SHP77 treated with DMSO at 0.1 percent for 48 hours (cell line): ENCODE data around the gene KIF26B.
"Not testable (repeated sequence)": the region's sequence is repeated elsewhere in the genome, so short reads cannot be mapped to it uniquely, and the experiment has no call there.

Source experiments
- DNase-seq: peaks from one replicate; lab custom pipeline; 2025; lab: John Stamatoyannopoulos, UW

KIF26B gene

GRCh38 chr1:245388687-245389086 is 233.9 kb downstream of the KIF26B start:
- DNase-seq, result no peak

DNA sequence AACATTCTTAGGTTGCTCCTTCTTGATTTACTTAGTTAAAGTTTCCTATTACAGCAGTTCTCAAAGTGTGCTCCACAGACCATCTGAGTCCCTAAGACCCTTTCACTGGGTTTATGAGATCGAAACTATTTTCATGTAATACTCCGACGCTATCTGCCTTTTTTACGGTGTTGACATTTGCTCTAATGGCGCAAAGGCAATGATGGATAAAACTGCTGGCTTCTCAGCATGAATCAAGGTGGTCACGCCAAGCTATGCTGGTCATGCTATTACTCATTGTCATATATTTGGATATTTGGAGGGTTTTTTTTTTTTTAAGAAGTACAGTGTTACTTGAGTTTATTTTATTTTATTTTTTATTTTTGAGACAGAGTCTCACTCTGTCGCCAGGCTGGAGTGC is 235.1 kb downstream of the KIF26B start:
- no peak for DNase-seq

GRCh38 chr1:245390975-245391374 is 236.2 kb downstream of the KIF26B start:
- DNase-seq, result no peak

- DNase-seq, result no peak
Measured at GRCh38 chr1:245393694-245394093, 238.9 kb downstream of the KIF26B start.

DNA sequence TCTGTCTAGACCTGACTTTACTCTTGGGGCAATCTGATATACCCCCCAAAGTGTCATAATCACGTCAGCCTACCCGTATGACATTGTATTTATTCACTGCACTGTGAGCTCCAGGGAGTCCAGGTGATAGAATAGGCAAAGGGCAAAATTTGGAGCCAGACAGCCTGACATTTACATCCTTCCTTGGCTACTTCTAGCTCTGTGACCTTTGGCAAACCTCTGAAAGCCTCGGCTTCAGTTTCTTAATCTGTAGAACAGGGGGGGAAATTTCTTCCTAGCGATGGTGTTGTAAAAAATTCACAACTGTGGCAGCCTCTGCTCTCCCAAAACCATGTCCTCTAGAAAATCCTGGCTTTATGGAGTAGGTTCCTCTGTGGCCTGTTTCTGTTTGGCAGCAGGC is 240.9 kb downstream of the KIF26B start:
- no peak for DNase-seq

- DNase-seq, result no peak
Measured at GRCh38 chr1:245396615-245397014, 241.8 kb downstream of the KIF26B start.

- no peak for DNase-seq
Measured at GRCh38 chr1:245397771-245398170, 243.0 kb downstream of the KIF26B start.

DNA sequence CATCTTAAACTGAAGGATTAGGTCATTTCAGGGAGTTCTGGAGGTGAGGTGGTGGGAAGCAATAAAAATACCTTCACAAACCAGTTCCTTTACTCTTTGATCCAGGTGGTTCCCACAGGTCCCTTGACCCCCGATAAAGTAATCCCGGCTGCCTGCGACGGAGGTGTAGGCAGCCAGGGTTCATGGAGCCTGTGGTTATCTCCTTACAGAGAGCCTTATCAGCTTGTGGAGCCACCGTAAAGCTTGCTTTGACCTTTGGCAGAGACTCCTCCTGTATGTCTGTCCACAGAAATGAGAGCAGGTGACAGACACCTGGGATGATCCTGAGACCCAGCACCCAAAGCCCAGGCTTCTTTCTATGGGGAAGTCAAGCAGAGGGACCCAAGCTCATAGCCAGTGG is 243.4 kb downstream of the KIF26B start:
- DNase-seq, result no peak

DNA sequence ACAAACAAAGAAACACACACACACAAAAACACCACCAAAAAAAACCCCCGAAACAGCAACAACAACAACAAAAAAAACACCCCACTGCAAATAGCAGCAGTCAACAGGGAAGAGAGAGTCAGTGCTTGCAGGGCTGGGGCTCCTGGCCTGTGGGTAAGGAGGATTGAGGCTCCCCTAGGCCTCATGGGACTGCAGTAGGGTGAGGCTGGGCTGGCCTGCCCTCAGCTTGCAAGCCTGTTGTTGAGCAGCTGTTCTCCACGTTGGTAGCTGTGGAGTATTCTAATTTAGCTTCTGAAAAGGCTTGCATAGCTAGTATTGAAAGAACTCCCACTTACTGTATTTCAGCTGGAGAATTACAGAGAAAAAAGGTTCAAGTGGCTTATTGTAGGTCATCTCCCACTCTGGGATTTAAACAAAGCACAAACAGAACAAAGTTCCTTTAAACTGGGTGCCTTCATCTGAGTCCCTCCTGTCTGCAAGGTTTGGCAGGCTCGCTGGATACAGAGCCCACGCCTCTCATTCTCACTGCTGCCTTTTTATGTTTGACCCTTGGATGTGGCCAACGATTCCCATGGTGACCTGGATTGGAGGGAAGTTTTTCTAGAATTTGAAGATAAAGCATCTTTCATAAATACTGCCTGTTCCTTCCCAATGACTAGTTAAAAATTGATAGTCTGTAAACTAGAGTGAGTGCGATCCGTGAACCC is 247.2 kb downstream of the KIF26B start:
- no peak for DNase-seq

DNA sequence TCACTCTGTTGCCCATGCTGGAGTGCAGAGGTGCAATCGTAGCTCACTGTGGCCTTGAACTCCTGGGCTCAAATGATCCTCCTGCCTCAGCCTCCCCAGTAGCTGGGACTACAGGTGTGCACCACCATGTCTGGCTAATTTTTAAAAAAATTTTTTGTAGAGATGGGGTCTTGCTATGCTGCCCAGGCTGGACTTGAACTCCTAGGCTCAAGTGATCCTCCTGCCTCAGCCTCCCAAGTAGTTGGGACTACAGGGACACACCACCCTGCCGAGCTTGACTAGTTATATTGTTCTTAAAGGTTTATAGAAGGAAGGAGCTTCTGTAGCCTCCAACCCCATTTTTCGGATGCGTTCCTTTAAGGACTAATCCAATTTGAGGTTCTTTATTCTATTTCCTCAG is 248.2 kb downstream of the KIF26B start:
- DNase-seq, result not testable (repeated sequence)

GRCh38 chr1:245404527-245404926 is 249.7 kb downstream of the KIF26B start:
- no peak for DNase-seq

DNA sequence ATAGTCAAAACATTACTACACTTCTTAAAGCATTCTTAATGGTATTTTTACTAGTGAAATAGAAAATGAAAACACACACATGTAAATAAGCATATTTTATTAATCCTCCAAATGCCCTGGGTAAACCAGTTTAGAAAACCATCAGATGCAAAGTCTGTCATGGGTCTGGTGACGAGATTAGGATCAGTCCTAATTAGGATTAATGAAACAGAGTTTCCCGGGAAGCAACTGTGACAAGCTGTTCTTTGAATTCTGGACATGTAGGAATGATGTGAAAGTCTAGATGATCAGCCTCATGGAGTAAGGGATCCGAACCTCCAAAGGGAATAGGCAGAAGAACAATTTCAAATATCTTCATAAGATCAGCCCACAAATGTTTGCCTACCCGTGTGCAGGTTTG is 250.2 kb downstream of the KIF26B start:
- DNase-seq, result no peak

GRCh38 chr1:245406426-245406825 is 251.6 kb downstream of the KIF26B start:
- no peak for DNase-seq

GRCh38 chr1:245407983-245408382 is 253.2 kb downstream of the KIF26B start:
- no peak for DNase-seq

DNA sequence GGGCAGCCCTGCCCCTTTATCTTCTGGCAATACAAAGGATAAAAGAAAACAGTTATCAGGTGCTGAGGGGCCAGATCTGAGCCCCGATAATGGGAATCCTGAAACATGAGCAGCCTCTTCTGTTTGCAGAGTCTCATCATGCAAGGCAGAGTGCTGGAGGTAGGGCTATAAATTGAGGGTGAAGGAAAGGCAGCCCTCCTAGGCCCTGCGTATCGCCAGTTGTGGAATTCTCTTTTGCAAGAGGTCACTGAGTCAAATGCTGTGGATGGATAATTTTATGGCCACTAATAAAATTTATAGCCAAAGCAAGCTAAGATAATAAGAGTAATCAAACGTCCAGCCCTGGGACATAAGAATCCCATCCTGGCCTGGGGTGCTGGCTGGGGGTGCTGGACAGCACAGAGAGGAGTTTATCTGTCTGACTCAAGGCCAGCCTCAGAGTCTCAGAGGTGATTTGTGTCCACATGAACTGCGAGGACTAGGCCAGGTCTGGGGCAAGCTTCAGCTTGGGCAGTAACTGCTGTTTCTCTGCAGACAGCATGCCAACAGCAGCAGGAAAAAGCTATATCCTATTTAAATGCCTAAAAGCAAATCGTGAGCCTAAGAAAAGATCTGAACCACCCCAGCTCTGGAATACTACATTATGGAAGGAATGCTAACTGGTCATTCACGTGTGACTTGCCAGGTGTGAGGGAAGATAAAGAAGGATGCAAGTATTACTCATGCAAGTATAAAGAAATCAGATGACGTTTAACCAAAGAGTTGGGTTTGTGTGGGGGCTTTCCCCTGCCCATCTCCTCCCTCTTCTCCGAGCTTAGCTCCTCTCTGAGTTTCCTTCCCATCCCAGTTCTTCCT is 254.8 kb downstream of the KIF26B start:
- no peak for DNase-seq

GRCh38 chr1:245411245-245412036 is 256.7 kb downstream of the KIF26B start:
- no peak for DNase-seq

DNA sequence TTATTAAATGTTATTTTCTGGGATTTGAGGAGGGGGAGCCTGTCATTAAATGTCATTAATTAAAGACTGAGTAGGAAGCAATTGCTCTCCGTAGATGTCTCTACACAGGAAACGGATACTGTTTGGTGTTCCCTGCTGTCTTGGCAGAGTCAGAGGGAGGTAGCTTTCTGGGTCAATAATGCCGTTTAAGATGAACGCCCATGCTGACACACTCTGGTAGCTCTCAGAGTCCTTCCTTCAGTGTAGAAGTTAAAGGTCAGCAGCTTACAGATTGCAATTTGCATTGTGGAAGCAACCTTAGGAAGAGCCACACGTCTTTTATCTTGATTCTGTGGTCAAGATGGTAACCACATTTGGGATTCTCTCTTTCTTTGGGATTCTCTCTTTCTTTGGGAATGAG is 257.5 kb downstream of the KIF26B start:
- DNase-seq, result no peak

- no peak for DNase-seq
Measured at GRCh38 chr1:245416781-245417180, 262.0 kb downstream of the KIF26B start.

DNA sequence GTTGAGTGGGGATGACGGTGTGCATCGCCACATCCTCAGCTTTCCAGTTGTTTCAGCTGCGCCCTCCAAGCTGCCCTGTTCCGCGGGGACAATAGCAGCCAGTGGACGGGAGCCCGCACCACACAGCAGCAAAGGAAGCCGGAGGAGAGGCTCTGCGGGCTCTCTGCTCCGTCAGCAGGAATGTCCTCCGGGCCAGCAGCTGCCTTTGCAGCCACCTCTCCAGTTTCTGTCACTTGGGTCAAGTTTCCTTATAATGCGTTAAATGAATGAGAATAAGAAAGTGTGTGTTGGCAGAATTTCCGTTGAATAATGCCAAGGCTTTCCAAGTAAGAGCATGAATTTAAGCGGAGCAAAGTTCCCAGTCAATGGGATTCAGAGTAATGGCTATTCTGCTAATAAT is 263.3 kb downstream of the KIF26B start:
- DNase-seq, result no peak

- DNase-seq, result no peak
Measured at GRCh38 chr1:245419461-245419978, 264.7 kb downstream of the KIF26B start.

DNA sequence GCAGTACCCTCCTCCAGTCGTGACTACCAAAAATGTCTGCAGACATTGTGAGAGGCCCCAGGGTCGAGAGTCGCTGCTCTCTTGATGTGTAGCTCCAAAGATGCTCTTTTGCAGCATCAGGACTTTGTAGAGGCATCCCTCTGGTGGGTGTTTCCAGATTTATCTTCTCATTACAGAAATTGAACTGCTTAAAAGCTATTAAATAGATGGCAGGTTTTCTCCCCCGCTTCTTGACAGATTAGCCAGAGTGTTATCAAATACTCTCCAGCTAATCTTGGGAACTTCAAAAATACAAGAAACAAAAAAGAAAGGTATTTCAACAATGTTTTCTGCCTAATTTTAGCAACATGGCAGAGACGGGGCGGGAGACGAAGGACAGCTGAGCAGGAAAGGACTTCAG is 265.2 kb downstream of the KIF26B start:
- no peak for DNase-seq

GRCh38 chr1:245420926-245421325 is 266.1 kb downstream of the KIF26B start:
- DNase-seq, result no peak
